IMR-90 (cell line): ENCODE results near the gene RAB23. TPM values are rescaled to one million over a fixed set of nuclear protein-coding genes. Genes with fewer than 3 reads are reported as not detected.

Source experiments
- BHLHE40 ChIP-seq: fragments of 150-350 bp; IDR thresholded peaks from 2 replicates; pipeline ENCODE4 v1.6.1; 2016; ENCODE audit warnings: mild to moderate bottlenecking, low read depth, low read length
- ELK1 ChIP-seq: fragments of 150-350 bp; IDR thresholded peaks from 2 replicates; pipeline ENCODE4 v1.6.1; 2016; ENCODE audit warnings: low read depth, mild to moderate bottlenecking, low read length, moderate library complexity, borderline replicate concordance
- polyA plus RNA-seq, 3 experiments: library from polyadenylated mRNA; depleted of rRNA; stranded (reverse); fragments of >200 nt; gene quantifications; 2 replicates each; pipeline ENCODE4 v1.2.3, GENCODE V29; 2012; ENCODE audit warnings: low replicate concordance in 1 of 3
- total RNA-seq: library from RNA; depleted of rRNA; stranded (reverse); fragments of >200 nt; gene quantifications from 2 replicates; pipeline ENCODE4 v1.2.3, GENCODE V29; 2012

The RAB23 gene
- total and polyA plus RNA-seq, 2 of the 4 experiments (the other 2 are of a cell fraction), result 10.8 to 13.3 TPM

- no peak for TF ChIP-seq ELK1
- no peak for TF ChIP-seq BHLHE40
Measured at GRCh38 chr6:57173886-57174510, 48.1 kb downstream of the RAB23 start (continued).
